Measurements from ENCODE around the gene CELF2. TPM values are rescaled to one million over a fixed set of nuclear protein-coding genes. Genes with fewer than 3 reads are reported as not detected.
A peak's percentile ranks its signal among the peaks of the same experiment; 100 is the strongest.

CELF2 gene
- polyA plus RNA-seq, 1 experiment: 24.7 TPM

DNA sequence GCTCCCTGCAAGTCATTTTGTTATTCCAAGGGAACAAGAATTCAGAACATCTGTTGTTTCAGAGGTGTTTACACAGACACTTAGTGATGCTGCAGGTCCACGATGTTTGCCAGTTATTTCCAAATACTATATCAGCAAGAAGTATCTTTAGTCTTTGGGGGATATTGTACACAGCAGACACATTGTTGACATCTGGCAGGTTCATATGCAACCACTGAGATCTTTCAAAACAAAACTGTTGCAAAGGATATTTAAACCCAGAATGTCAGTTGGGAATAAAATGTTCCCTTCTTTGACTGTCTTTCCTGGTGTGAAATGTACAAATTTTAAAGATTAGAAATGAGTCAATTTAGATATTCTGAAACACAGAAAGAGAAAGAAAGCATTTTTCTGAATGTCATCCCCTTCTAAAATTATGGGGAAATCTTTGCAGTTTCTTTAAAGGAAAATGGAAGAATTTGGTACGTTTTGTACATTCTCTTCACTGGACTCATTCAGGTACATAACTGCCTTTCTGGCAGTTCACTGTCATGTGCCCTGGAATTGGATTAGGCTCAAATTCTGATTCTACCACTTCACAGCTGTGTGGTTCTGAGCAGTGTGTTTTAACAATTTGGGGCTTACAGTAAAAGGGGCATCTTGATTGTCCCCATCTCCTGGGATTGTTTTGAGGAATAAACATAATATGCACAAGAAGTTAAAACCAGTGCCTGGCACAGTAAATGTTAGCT, 40.3 kb upstream of the CELF2 start:
- CTCF ChIA-PET: no interaction called here
- TF ChIP-seq, protein P1, sequence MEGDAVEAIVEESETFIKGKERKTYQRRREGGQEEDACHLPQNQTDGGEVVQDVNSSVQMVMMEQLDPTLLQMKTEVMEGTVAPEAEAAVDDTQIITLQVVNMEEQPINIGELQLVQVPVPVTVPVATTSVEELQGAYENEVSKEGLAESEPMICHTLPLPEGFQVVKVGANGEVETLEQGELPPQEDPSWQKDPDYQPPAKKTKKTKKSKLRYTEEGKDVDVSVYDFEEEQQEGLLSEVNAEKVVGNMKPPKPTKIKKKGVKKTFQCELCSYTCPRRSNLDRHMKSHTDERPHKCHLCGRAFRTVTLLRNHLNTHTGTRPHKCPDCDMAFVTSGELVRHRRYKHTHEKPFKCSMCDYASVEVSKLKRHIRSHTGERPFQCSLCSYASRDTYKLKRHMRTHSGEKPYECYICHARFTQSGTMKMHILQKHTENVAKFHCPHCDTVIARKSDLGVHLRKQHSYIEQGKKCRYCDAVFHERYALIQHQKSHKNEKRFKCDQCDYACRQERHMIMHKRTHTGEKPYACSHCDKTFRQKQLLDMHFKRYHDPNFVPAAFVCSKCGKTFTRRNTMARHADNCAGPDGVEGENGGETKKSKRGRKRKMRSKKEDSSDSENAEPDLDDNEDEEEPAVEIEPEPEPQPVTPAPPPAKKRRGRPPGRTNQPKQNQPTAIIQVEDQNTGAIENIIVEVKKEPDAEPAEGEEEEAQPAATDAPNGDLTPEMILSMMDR (IDR thresholded peaks at IDR 0.05; ENCODE audit: low read depth, low read length): no peak
- no peak for DNase-seq (ENCODE audit: low read depth, low spot score)
- no peak overlapping the region for H3K4me3 ChIP-seq (ENCODE audit: low read depth, low read length)
- H3K27me3 ChIP-seq (ENCODE audit: control insufficient read depth, insufficient read depth, low read length): no peaks in the 10 kb centered on the region
- no peaks in the 10 kb centered on the region for H3K9me3 ChIP-seq (ENCODE audit: control insufficient read depth, insufficient read depth, low read length)
- POLR2A ChIA-PET: no interaction called here
- H3K27ac ChIP-seq (ENCODE audit: low read depth, low read length): no peak overlapping the region

DNA sequence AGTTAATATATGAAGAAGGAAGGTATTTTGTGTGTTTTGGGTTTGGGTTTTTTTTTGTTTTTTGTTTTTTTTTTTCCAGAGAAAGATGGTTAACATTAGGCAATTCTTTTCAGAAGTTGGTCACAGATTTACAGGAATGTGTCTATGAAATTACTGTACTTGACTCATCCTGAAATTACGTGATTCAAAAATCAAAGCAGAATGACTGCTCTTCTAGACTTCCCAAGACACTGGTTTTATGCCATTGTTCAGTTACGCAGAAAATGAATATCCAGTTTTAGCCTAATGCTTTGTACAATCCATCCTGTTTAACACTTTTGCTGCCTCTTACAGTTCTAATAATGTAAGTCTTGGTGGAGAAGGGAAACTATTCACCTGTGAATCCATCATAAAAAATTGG, 39.7 kb upstream of the CELF2 start:
- peak; percentile 16 for DNase-seq (ENCODE audit: low read depth, low spot score)
- ChIA-PET POLR2A (no interaction called here), CTCF (no interaction called here)
- no peaks in the 10 kb centered on the region for H3K9me3 ChIP-seq (ENCODE audit: control insufficient read depth, insufficient read depth, low read length)
- no peak overlapping the region for H3K4me3 ChIP-seq (ENCODE audit: low read depth, low read length)
- TF ChIP-seq, protein P1 (IDR thresholded peaks at IDR 0.05; ENCODE audit: low read depth, low read length): no peak
- H3K27me3 ChIP-seq (ENCODE audit: control insufficient read depth, insufficient read depth, low read length): no peaks in the 10 kb centered on the region
- no peak overlapping the region for H3K27ac ChIP-seq (ENCODE audit: low read depth, low read length)

DNA sequence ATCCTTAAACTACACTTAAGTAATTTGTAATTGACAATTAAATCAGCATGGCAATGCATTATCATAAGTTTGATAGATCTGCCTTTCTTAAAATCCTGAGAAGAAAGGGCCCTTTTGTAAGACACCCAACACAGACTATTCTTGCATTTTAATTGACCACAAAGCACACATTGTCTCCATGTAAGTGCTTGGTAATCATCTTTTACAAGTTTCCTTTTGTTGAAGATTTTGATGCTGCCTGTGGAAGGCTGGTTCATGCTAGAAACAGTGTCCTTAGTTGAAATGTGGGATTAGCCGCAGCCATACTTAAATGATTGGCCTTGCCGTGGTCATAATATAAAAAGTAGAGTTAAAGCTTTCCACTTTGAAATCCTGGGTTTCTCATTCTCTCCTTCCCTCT, 32.3 kb upstream of the CELF2 start:
- TF ChIP-seq, protein P1 (IDR thresholded peaks at IDR 0.05; ENCODE audit: low read depth, low read length): no peak
- no peak overlapping the region for H3K27ac ChIP-seq (ENCODE audit: low read depth, low read length)
- no peak for DNase-seq (ENCODE audit: low read depth, low spot score)
- H3K4me3 ChIP-seq (ENCODE audit: low read depth, low read length): no peak overlapping the region
- H3K9me3 ChIP-seq (ENCODE audit: control insufficient read depth, insufficient read depth, low read length): no peaks in the 10 kb centered on the region
- ChIA-PET CTCF (no interaction called here), POLR2A (no interaction called here)
- no peaks in the 10 kb centered on the region for H3K27me3 ChIP-seq (ENCODE audit: control insufficient read depth, insufficient read depth, low read length)

DNA sequence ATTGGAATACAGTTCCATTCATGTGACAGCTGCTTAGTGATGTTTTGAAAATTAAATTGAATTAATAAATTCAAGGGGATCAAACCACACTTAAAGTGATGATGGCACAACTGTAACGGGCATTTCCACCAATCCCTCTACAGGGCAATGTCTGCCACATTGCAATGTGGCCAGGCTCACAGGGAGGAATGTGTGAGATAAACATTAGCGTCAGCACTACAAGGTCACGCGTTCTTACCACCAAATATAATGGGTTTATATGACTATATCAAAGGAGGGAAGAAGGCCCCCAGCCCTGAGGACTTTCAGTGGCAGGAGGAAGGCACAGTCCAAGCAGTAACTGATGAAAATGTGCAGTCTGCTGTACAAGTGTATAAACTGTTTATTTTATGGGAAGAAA, 31.1 kb upstream of the CELF2 start:
- H3K4me3 ChIP-seq (ENCODE audit: low read depth, low read length): no peak overlapping the region
- DNase-seq (ENCODE audit: low read depth, low spot score): no peak
- no peaks in the 10 kb centered on the region for H3K27me3 ChIP-seq (ENCODE audit: control insufficient read depth, insufficient read depth, low read length)
- CTCF ChIA-PET: interaction anchor here (0.9 kb wide), 1 partner anchor 286 kb away, joined by 3 read pairs; no protein-coding TSS in a partner anchor
- no peak overlapping the region for H3K27ac ChIP-seq (ENCODE audit: low read depth, low read length)
- H3K9me3 ChIP-seq (ENCODE audit: control insufficient read depth, insufficient read depth, low read length): no peaks in the 10 kb centered on the region
- TF ChIP-seq, protein P1 (IDR thresholded peaks at IDR 0.05; ENCODE audit: low read depth, low read length): no peak
- POLR2A ChIA-PET: no interaction called here

DNA sequence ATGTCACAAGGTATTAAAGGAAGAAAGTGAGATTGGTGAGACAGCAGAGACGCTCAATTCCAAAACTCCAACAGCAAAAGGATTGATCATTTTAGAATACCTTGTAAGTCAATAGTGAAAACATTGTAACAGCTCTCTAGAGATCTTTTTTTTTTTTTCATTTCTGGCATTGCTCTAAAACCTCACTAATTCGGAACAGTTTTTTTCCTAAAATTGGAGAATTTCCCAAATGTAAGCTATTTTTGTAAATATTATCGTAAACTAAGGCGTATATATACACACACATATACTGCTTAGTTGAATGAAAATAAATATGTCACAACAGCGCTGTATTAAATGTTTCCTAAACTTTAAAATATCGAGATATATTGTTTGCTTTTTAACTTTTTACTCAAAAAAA, 30.6 kb upstream of the CELF2 start:
- H3K4me3 ChIP-seq (ENCODE audit: low read depth, low read length): no peak overlapping the region
- H3K27me3 ChIP-seq (ENCODE audit: control insufficient read depth, insufficient read depth, low read length): no peaks in the 10 kb centered on the region
- ChIA-PET POLR2A (no interaction called here), CTCF (interaction anchor here (0.9 kb wide), 1 partner anchor 285 kb away, joined by 3 read pairs; no protein-coding TSS in a partner anchor)
- H3K9me3 ChIP-seq (ENCODE audit: control insufficient read depth, insufficient read depth, low read length): no peaks in the 10 kb centered on the region
- no peak overlapping the region for H3K27ac ChIP-seq (ENCODE audit: low read depth, low read length)
- TF ChIP-seq, protein P1 (IDR thresholded peaks at IDR 0.05; ENCODE audit: low read depth, low read length): no peak
- DNase-seq (ENCODE audit: low read depth, low spot score): no peak

Data from AG04450 (cell line).